ENCODE results near the gene MAS1L. TPM values are rescaled to one million over a fixed set of nuclear protein-coding genes. Genes with fewer than 3 reads are reported as not detected.

MAS1L gene
- polyA plus RNA-seq, 1 donor from 2014 or later = not detected

DNA sequence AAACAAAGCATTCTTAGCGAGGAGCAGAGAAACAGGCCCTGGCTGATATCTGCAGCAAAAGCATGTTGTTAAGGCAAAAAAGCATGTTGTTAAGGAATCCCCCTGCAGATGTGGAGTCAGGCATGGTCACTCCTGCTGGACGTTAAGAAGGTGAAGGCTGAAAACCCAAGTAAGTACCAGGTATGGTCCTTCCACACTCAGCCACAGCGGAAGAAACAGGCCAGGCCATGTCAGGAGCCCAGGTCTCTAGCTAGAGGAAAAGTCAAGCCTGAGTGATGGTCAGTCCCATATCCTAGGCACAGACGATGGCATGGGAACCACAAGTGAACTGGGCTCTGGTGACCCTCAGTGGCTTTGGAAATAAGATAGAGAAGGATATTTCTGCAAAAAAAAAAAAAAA is 32.5 kb upstream of the MAS1L start:
- no peak overlapping the region for H3K4me2 ChIP-seq (ENCODE audit: low read length)
- no peaks in the 10 kb centered on the region for H4K20me1 ChIP-seq (ENCODE audit: insufficient read depth)
- no peaks in the 10 kb centered on the region for H3F3A ChIP-seq (ENCODE audit: insufficient read depth, low read length, poor library complexity, severe bottlenecking)
- no peak overlapping the region for H3K9ac ChIP-seq (ENCODE audit: low read length)
- no peaks in the 10 kb centered on the region for H3K9me2 ChIP-seq (ENCODE audit: insufficient read depth, low read length)
- no peak overlapping the region for H3K27ac ChIP-seq (ENCODE audit: low read length)
- no peak overlapping the region for H3K4me3 ChIP-seq (ENCODE audit: low read length)
- H3K9me3 ChIP-seq (ENCODE audit: low read length) = peaks cover 5% of the 10 kb centered on the region
- H3K27me3 ChIP-seq (ENCODE audit: insufficient read depth, low read depth, low read length) = no peaks in the 10 kb centered on the region
- H3K36me3 ChIP-seq (ENCODE audit: insufficient read depth, low read length) = no peaks in the 10 kb centered on the region
- no peak overlapping the region for H2AFZ ChIP-seq (ENCODE audit: low read depth, low read length)
- TF ChIP-seq RAD21 (conservative IDR thresholded peaks at IDR 0.05) = no peak
- TF ChIP-seq EP300 (conservative IDR thresholded peaks at IDR 0.05; ENCODE audit: poor library complexity, severe bottlenecking) = no peak
- no peak for TF ChIP-seq POLR2AphosphoS5 (IDR thresholded peaks at IDR 0.05)
- TF ChIP-seq SMC3 (conservative IDR thresholded peaks at IDR 0.05; ENCODE audit: poor library complexity) = no peak
- TF ChIP-seq EZH2 (IDR thresholded peaks at IDR 0.05; ENCODE audit: borderline replicate concordance, insufficient read depth, low read length, poor library complexity, severe bottlenecking) = no peak
- no peaks in the 10 kb centered on the region for H3K79me2 ChIP-seq (replicated peaks; ENCODE audit: insufficient read depth, low read length)

DNA sequence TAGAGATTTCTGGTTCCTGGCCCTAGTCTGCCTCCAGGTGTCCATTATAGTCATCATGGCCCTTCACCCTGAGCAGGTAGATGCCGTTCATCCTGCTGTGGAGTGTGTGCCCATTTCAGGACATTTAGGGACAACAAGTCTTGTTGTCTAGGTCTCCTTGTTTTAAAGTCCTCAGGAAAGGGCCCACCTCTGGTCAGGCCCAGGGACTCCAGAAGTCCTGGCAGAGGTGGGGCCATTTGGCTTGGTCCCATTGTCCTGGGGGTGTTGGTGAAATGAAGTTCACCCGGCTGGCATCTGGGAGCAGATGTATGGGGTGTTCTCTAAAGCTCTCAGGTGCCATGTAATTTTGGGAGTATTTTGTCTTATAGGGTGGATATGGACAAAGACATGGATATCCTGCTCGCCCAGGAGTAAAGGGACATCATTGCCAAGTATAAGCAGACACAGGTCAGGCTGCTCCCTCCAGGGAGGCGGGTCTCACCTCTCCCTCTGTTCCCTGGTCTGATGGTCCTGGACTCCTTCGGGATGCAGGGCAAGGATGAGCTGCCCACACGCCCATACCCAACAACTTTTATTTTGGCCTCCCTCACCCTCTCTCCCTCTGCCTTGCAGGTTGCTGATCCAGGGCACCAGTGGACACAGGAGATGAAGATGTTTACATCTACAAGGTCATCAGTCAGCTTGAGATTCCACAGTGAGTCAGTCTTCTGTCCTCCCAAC is 31.7 kb upstream of the MAS1L start:
- H3K4me3 ChIP-seq (ENCODE audit: low read length) = no peak overlapping the region
- TF ChIP-seq MXI1 (conservative IDR thresholded peaks at IDR 0.05; ENCODE audit: poor library complexity, severe bottlenecking) (no peak), EZH2 (IDR thresholded peaks at IDR 0.05; ENCODE audit: borderline replicate concordance, insufficient read depth, low read length, poor library complexity, severe bottlenecking) (no peak), POLR2AphosphoS5 (IDR thresholded peaks at IDR 0.05) (no peak), TAF1 (IDR thresholded peaks at IDR 0.05; ENCODE audit: low read depth) (no peak), RAD21 (conservative IDR thresholded peaks at IDR 0.05) (no peak)
- TF ChIP-seq, protein P1, sequence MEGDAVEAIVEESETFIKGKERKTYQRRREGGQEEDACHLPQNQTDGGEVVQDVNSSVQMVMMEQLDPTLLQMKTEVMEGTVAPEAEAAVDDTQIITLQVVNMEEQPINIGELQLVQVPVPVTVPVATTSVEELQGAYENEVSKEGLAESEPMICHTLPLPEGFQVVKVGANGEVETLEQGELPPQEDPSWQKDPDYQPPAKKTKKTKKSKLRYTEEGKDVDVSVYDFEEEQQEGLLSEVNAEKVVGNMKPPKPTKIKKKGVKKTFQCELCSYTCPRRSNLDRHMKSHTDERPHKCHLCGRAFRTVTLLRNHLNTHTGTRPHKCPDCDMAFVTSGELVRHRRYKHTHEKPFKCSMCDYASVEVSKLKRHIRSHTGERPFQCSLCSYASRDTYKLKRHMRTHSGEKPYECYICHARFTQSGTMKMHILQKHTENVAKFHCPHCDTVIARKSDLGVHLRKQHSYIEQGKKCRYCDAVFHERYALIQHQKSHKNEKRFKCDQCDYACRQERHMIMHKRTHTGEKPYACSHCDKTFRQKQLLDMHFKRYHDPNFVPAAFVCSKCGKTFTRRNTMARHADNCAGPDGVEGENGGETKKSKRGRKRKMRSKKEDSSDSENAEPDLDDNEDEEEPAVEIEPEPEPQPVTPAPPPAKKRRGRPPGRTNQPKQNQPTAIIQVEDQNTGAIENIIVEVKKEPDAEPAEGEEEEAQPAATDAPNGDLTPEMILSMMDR (IDR thresholded peaks at IDR 0.05; ENCODE audit: poor library complexity, severe bottlenecking) = no peak
- TF ChIP-seq, protein P2, sequence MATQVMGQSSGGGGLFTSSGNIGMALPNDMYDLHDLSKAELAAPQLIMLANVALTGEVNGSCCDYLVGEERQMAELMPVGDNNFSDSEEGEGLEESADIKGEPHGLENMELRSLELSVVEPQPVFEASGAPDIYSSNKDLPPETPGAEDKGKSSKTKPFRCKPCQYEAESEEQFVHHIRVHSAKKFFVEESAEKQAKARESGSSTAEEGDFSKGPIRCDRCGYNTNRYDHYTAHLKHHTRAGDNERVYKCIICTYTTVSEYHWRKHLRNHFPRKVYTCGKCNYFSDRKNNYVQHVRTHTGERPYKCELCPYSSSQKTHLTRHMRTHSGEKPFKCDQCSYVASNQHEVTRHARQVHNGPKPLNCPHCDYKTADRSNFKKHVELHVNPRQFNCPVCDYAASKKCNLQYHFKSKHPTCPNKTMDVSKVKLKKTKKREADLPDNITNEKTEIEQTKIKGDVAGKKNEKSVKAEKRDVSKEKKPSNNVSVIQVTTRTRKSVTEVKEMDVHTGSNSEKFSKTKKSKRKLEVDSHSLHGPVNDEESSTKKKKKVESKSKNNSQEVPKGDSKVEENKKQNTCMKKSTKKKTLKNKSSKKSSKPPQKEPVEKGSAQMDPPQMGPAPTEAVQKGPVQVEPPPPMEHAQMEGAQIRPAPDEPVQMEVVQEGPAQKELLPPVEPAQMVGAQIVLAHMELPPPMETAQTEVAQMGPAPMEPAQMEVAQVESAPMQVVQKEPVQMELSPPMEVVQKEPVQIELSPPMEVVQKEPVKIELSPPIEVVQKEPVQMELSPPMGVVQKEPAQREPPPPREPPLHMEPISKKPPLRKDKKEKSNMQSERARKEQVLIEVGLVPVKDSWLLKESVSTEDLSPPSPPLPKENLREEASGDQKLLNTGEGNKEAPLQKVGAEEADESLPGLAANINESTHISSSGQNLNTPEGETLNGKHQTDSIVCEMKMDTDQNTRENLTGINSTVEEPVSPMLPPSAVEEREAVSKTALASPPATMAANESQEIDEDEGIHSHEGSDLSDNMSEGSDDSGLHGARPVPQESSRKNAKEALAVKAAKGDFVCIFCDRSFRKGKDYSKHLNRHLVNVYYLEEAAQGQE (IDR thresholded peaks at IDR 0.05; ENCODE audit: borderline replicate concordance) = no peak

More for the DNA sequence above, 31.7 kb upstream of the MAS1L start:
- Histone ChIP-seq H3K27ac (ENCODE audit: low read length) (no peak overlapping the region), H3K79me2 (replicated peaks; ENCODE audit: insufficient read depth, low read length) (no peaks in the 10 kb centered on the region), H3K4me2 (ENCODE audit: low read length) (no peak overlapping the region), H3F3A (ENCODE audit: insufficient read depth, low read length, poor library complexity, severe bottlenecking) (no peaks in the 10 kb centered on the region), H4K20me1 (ENCODE audit: insufficient read depth) (no peaks in the 10 kb centered on the region), H2AFZ (ENCODE audit: low read depth, low read length) (no peak overlapping the region), H3K36me3 (ENCODE audit: insufficient read depth, low read length) (no peaks in the 10 kb centered on the region), H3K9me2 (ENCODE audit: insufficient read depth, low read length) (no peaks in the 10 kb centered on the region), H3K9me3 (ENCODE audit: low read length) (peaks cover 5% of the 10 kb centered on the region), H3K27me3 (ENCODE audit: insufficient read depth, low read depth, low read length) (no peaks in the 10 kb centered on the region), H3K9ac (ENCODE audit: low read length) (no peak overlapping the region)

All from neural cell (in vitro differentiated cells).